ENCODE results near the gene TMEM30A. TPM values are rescaled to one million over a fixed set of nuclear protein-coding genes. Genes with fewer than 3 reads are reported as not detected.
A peak's percentile ranks its signal among the peaks of the same experiment; 100 is the strongest.

The TMEM30A gene
- total RNA-seq, 1 experiment from 2014 or later: 130 TPM

- BruUV-seq (replicated peaks): no TSS peak
- H3K36me3 ChIP-seq (ENCODE audit: control insufficient read depth, insufficient read depth, low read length): no peaks in the 10 kb centered on the region
- peaks cover 5% of the 10 kb centered on the region; the same call in 1 of the 2 replicates for H3K27me3 ChIP-seq (ENCODE audit: control insufficient read depth, insufficient read depth, low read length)
- in situ Hi-C loops (cut with HindIII; ENCODE audit: low pct_unique_long_range_greater_than_20kb, low sequenced_read_pairs): no loop called here
- H3K27ac ChIP-seq (ENCODE audit: low read length): no peak overlapping the region
- POLR2A ChIA-PET: no interaction called here
- CTCF ChIA-PET: interaction anchor here (0.7 kb wide), 2 partner anchors 1387 to 1462 kb away, joined by 4 to 5 read pairs; no protein-coding TSS in a partner anchor
- H3K4me3 ChIP-seq (ENCODE audit: low read depth in 2 of 2, low read length in 2 of 2): no peak overlapping the region
- TF ChIP-seq SIN3A (IDR thresholded peaks at IDR 0.05; ENCODE audit: borderline replicate concordance, insufficient read depth, low read depth, low read length) (no peak), CTCF (IDR thresholded peaks at IDR 0.05) (peak; percentile 81)
- H3K9me3 ChIP-seq (ENCODE audit: control insufficient read depth, insufficient read depth, low read depth, low read length): no peaks in the 10 kb centered on the region
- H3K4me1 ChIP-seq (ENCODE audit: control insufficient read depth, insufficient read depth, low read length): peaks cover 7% of the 10 kb centered on the region; the same call in 1 of the 2 replicates
- DNase-seq (ENCODE audit: low read depth, low spot score) (no peak), ATAC-seq (no peak; the same call in 1 of the 2 replicates)
- intact Hi-C loops (cut with micrococcal nuclease; ENCODE audit: unreplicated experiment): loop anchor here (5.0 to 10.0 kb wide), 3 partner anchors 1354 to 1536 kb away; no protein-coding TSS in a partner anchor
Observed at GRCh38 chr6:75210885-75211739, 73.5 kb downstream of the TMEM30A start.

- BruUV-seq (replicated peaks): no TSS peak
- POLR2A ChIA-PET: interaction anchor here (0.6 kb wide), 1 partner anchor 1191 kb away, joined by 3 read pairs; no protein-coding TSS in a partner anchor
- in situ Hi-C loops (cut with HindIII; ENCODE audit: low pct_unique_long_range_greater_than_20kb, low sequenced_read_pairs) (no loop called here), intact Hi-C loops (cut with micrococcal nuclease; ENCODE audit: unreplicated experiment) (loop anchor here (5.0 to 10.0 kb wide), 4 partner anchors 314 to 1237 kb away; no protein-coding TSS in a partner anchor)
- no peak overlapping the region for H3K27ac ChIP-seq (ENCODE audit: low read length)
- H3K36me3 ChIP-seq (ENCODE audit: control insufficient read depth, insufficient read depth, low read length): no peaks in the 10 kb centered on the region; the same call in 1 of the 2 replicates
- no peak overlapping the region for H3K4me3 ChIP-seq (ENCODE audit: low read depth in 2 of 2, low read length in 2 of 2)
- H3K27me3 ChIP-seq (ENCODE audit: control insufficient read depth, insufficient read depth, low read length): peaks cover 5% of the 10 kb centered on the region; the same call in 1 of the 2 replicates
- H3K9me3 ChIP-seq (ENCODE audit: control insufficient read depth, insufficient read depth, low read depth, low read length): no peaks in the 10 kb centered on the region
- TF ChIP-seq SIN3A (IDR thresholded peaks at IDR 0.05; ENCODE audit: borderline replicate concordance, insufficient read depth, low read depth, low read length) (no peak), CTCF (IDR thresholded peaks at IDR 0.05) (peak; percentile 57)
- DNase-seq (ENCODE audit: low read depth, low spot score): no peak
- CTCF ChIA-PET: interaction anchor here (0.5 to 1.1 kb wide), 5 partner anchors 615 to 1470 kb away, joined by 3 to 10 read pairs (median 4); no protein-coding TSS in a partner anchor
- ATAC-seq: no peak
- H3K4me1 ChIP-seq (ENCODE audit: control insufficient read depth, insufficient read depth, low read length): peaks cover 10% of the 10 kb centered on the region
Observed at GRCh38 chr6:75209184-75209723, 75.3 kb downstream of the TMEM30A start.
